ENCODE results near the gene IDI2.

The IDI2 gene

GRCh38 chr10:1024103-1024502, 1.6 kb downstream of the IDI2 start:
- TF ChIP-seq, protein P1, sequence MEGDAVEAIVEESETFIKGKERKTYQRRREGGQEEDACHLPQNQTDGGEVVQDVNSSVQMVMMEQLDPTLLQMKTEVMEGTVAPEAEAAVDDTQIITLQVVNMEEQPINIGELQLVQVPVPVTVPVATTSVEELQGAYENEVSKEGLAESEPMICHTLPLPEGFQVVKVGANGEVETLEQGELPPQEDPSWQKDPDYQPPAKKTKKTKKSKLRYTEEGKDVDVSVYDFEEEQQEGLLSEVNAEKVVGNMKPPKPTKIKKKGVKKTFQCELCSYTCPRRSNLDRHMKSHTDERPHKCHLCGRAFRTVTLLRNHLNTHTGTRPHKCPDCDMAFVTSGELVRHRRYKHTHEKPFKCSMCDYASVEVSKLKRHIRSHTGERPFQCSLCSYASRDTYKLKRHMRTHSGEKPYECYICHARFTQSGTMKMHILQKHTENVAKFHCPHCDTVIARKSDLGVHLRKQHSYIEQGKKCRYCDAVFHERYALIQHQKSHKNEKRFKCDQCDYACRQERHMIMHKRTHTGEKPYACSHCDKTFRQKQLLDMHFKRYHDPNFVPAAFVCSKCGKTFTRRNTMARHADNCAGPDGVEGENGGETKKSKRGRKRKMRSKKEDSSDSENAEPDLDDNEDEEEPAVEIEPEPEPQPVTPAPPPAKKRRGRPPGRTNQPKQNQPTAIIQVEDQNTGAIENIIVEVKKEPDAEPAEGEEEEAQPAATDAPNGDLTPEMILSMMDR (conservative IDR thresholded peaks at IDR 0.05; ENCODE audit: control insufficient read depth, insufficient read depth, low read depth, low read length) = no peak
- H3K4me3 ChIP-seq (ENCODE audit: control insufficient read depth, low read depth, low read length) = no peak overlapping the region
- no peak for DNase-seq (ENCODE audit: low read depth)

- TF ChIP-seq, protein P1 (conservative IDR thresholded peaks at IDR 0.05; ENCODE audit: control insufficient read depth, insufficient read depth, low read depth, low read length) = no peak
- H3K4me3 ChIP-seq (ENCODE audit: control insufficient read depth, low read depth, low read length) = no peak overlapping the region
- peak; percentile 7 for DNase-seq (ENCODE audit: low read depth)
Observed at GRCh38 chr10:1022413-1022812, 3.2 kb downstream of the IDI2 start.

DNA sequence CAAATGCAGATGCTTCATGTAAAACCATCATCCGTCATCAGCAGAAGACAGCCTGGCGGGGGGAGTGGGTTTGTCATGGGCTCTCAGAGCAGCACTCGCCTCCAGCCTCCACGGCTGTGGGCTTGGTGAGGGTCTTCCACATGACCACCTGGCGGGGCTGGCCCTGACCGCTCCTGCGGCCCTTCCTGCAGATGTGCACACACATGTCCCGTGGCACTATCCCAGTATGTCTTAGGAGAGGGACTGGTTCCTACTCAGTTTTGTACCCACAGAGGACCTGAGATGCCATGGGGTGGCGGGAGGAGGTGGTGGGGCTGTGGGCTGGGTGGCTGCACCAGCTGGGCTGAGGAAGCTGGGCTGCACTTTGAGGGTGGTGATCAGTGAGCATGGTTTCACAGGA, 4.7 kb downstream of the IDI2 start:
- DNase-seq (ENCODE audit: low read depth) = no peak
- TF ChIP-seq, protein P1 (conservative IDR thresholded peaks at IDR 0.05; ENCODE audit: control insufficient read depth, insufficient read depth, low read depth, low read length) = no peak
- H3K4me3 ChIP-seq (ENCODE audit: control insufficient read depth, low read depth, low read length) = no peak overlapping the region

DNA sequence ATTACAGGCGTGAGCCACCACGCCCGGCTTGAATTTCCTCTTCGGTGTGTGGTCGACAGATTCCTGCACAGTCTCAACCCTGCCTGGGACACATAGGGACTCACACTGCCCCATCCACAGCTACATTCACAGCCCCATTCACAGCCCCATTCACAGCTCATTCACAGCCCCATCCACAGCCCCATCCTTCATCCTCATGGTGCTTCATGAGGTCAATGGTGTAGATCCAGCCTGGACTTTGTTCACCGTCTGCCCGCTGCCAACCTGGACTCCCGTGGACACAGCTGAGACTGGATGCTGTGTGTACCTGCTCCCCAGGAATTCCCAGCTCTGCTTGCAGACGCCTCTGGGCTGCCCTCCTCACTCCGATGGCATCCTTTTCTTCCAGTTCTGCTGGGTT, 5.2 kb downstream of the IDI2 start:
- TF ChIP-seq, protein P1 (conservative IDR thresholded peaks at IDR 0.05; ENCODE audit: control insufficient read depth, insufficient read depth, low read depth, low read length) = no peak
- DNase-seq (ENCODE audit: low read depth) = no peak
- H3K4me3 ChIP-seq (ENCODE audit: control insufficient read depth, low read depth, low read length) = no peak overlapping the region

GRCh38 chr10:1019362-1019761, 6.3 kb downstream of the IDI2 start:
- H3K4me3 ChIP-seq (ENCODE audit: control insufficient read depth, low read depth, low read length) = no peak overlapping the region
- DNase-seq (ENCODE audit: low read depth) = no peak
- TF ChIP-seq, protein P1 (conservative IDR thresholded peaks at IDR 0.05; ENCODE audit: control insufficient read depth, insufficient read depth, low read depth, low read length) = no peak

- H3K4me3 ChIP-seq (ENCODE audit: control insufficient read depth, low read depth, low read length) = no peak overlapping the region
- no peak for DNase-seq (ENCODE audit: low read depth)
- TF ChIP-seq, protein P1 (conservative IDR thresholded peaks at IDR 0.05; ENCODE audit: control insufficient read depth, insufficient read depth, low read depth, low read length) = no peak
Observed at GRCh38 chr10:1015688-1016087, 10.0 kb downstream of the IDI2 start.

DNA sequence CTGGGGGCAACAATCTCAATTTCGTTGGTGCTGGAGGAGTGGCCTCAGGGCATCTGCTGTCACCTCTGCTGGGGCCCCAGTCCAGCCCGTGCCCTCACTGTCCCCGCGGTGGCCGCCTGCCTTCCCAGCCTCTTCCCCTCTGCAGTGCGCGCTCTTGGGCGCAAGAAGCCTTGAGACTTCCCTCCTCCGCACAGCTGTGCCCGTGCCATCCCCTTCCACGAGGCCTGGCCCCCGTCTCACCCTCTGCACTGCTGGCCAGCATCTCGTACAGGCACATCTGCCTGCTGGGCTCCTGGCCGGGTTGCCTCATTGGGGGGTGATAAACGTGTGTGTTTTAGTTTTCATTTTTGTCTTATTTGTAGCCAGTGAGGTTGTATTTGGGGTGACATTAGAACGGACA, 14.0 kb downstream of the IDI2 start:
- H3K4me3 ChIP-seq (ENCODE audit: control insufficient read depth, low read depth, low read length) = no peak overlapping the region
- TF ChIP-seq, protein P1 (conservative IDR thresholded peaks at IDR 0.05; ENCODE audit: control insufficient read depth, insufficient read depth, low read depth, low read length) = no peak
- DNase-seq (ENCODE audit: low read depth) = no peak
